ENCODE measurements around the gene TRIM14. TPM values are rescaled to one million over a fixed set of nuclear protein-coding genes. Genes with fewer than 3 reads are reported as not detected.

The TRIM14 gene
- total RNA-seq, 1 donor from 2014 or later = 12.8 TPM

DNA sequence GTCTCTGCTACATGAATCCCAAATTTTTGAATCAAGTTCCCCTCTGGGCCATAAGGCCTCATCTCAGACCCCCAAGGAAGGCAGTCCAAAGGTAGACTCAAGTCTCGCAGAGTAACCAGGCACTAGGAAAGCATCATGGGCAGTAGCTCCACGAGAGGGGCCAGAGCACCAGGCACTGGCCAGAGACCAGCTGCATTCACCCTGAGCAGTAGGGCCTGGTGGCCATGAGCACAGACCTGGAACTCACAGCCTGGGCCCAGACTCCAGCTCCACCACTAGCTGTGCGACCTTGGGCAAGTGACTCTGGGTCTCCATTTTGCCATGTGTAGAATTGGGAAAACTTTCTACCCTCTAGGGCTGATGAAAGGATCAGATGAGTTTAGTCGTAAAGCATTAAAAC lies 34.0 kb downstream of the TRIM14 start:
- ChIA-PET POLR2A (interaction anchor here (0.7 kb wide), 1 partner anchor 162 kb away, joined by 4 read pairs; no protein-coding TSS in a partner anchor), CTCF (interaction anchor here (1.1 kb wide), 2 partner anchors 11 to 33 kb away, joined by 3 read pairs; no protein-coding TSS in a partner anchor)
- no peak for ATAC-seq (ENCODE audit: low read depth)
- DNase-seq = no peak
- H3K4me1 Mint-ChIP-seq = peaks cover 25% of the 10 kb centered on the region
- H3K27me3 Mint-ChIP-seq = no peaks in the 10 kb centered on the region
- H3K27ac Mint-ChIP-seq = no peak overlapping the region
- TF ChIP-seq, protein P1, sequence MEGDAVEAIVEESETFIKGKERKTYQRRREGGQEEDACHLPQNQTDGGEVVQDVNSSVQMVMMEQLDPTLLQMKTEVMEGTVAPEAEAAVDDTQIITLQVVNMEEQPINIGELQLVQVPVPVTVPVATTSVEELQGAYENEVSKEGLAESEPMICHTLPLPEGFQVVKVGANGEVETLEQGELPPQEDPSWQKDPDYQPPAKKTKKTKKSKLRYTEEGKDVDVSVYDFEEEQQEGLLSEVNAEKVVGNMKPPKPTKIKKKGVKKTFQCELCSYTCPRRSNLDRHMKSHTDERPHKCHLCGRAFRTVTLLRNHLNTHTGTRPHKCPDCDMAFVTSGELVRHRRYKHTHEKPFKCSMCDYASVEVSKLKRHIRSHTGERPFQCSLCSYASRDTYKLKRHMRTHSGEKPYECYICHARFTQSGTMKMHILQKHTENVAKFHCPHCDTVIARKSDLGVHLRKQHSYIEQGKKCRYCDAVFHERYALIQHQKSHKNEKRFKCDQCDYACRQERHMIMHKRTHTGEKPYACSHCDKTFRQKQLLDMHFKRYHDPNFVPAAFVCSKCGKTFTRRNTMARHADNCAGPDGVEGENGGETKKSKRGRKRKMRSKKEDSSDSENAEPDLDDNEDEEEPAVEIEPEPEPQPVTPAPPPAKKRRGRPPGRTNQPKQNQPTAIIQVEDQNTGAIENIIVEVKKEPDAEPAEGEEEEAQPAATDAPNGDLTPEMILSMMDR (IDR thresholded peaks at IDR 0.05) = no peak
- H3K4me3 Mint-ChIP-seq = no peak overlapping the region
- intact Hi-C loops (cut with micrococcal nuclease) = loop anchor here (5.0 kb wide), 3 partner anchors 37 to 172 kb away; partner anchors contain the start of genes CORO2A and TBC1D2
- H3K9me3 Mint-ChIP-seq = no peaks in the 10 kb centered on the region
- peaks cover 53% of the 10 kb centered on the region for H3K36me3 Mint-ChIP-seq (ENCODE audit: low read depth)

DNA sequence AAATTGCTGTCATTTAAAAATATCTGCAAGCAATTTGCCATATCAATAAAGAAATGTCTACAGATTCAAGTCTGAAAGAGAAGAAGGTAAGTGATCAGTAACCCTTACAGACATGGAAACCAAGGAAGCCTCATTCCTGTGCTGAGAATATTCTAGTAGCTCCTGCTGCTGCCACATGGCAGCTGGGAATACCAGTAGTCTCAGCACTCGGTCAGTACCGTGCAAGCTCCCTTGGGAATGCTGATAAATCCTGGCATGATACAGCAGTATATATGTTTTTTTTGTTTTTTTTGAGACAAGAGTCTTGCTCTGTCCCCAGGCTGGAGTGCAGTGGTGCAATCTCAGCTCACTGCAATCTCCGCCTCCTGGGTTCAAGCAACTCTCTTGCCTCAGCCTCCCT lies 34.6 kb downstream of the TRIM14 start:
- POLR2A ChIA-PET = interaction anchor here (0.7 kb wide), 1 partner anchor 162 kb away, joined by 4 read pairs; no protein-coding TSS in a partner anchor
- intact Hi-C loops (cut with micrococcal nuclease) = no loop called here

DNA sequence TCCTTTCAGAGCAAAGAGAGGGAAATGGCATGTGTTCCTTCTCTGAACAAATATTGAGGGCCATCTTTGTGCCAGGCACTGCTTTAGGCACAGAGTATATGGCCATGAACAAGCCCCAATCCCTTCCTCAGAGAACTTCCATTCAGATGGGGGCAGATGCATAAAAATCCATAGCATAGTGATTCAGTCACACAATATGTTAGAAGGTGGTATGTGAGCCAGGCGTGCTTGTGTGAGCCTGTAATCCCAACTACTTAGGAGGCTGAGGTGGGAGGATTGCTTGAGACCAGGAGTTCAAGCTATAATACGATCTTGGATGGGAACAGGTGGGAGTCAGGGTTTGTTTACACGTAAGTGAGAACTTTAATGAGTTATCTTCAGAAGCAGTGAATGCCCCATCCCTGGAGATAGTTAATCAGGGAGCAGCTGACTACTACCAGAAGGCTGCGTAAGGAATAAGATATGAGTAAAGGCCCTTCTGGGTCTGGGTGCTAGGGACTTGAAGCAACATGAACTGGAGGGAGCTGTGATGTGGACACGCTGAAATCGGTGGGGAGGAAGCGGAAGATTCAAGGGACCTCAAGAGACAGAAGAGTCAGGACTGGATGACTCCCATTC lies 35.3 kb downstream of the TRIM14 start:
- ATAC-seq (ENCODE audit: low read depth) (no peak), DNase-seq (no peak)
- Mint-ChIP-seq H3K4me1 (peaks cover 23% of the 10 kb centered on the region), H3K27me3 (no peaks in the 10 kb centered on the region), H3K27ac (no peak overlapping the region), H3K4me3 (no peak overlapping the region), H3K36me3 (ENCODE audit: low read depth) (peaks cover 59% of the 10 kb centered on the region), H3K9me3 (no peaks in the 10 kb centered on the region)
- TF ChIP-seq, protein P1 (IDR thresholded peaks at IDR 0.05) = no peak
- ChIA-PET POLR2A (no interaction called here), CTCF (no interaction called here)
- intact Hi-C loops (cut with micrococcal nuclease) = no loop called here

More for the DNA sequence above, 34.6 kb downstream of the TRIM14 start:
- Mint-ChIP-seq H3K4me3 (no peak overlapping the region), H3K27ac (no peak overlapping the region), H3K4me1 (peaks cover 25% of the 10 kb centered on the region), H3K9me3 (no peaks in the 10 kb centered on the region), H3K36me3 (ENCODE audit: low read depth) (peaks cover 58% of the 10 kb centered on the region), H3K27me3 (no peaks in the 10 kb centered on the region)
- ATAC-seq (ENCODE audit: low read depth) (no peak), DNase-seq (no peak)
- CTCF ChIA-PET = interaction anchor here (1.1 kb wide), 2 partner anchors 11 to 34 kb away, joined by 3 read pairs; no protein-coding TSS in a partner anchor
- TF ChIP-seq, protein P1 (IDR thresholded peaks at IDR 0.05) = no peak

DNA sequence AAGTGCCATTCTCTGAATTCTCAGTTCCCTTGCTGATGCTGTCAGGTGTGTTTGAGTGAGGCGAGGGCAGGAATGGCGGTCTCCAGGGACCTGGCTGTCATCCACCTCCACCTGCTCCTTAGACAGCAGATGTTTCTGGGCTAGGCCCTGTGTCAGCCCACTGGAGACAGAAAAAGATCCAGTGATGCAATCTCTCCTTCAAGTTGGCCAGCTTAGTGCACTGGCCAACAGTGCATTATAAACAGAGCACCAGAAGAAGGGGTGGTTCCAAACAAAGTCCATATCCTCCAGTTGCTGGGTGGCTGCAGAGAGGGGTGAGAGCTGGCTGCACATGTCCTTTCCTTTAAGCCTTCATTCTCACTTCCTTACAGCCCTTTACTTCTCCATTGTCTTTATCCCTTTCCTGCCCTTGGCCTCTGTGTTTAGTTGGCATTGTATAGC lies 35.9 kb downstream of the TRIM14 start:
- intact Hi-C loops (cut with micrococcal nuclease) = no loop called here
- ChIA-PET CTCF (no interaction called here), POLR2A (no interaction called here)
- Mint-ChIP-seq H3K9me3 (no peaks in the 10 kb centered on the region), H3K27ac (no peak overlapping the region), H3K27me3 (no peaks in the 10 kb centered on the region), H3K4me3 (no peak overlapping the region), H3K4me1 (peaks cover 17% of the 10 kb centered on the region), H3K36me3 (ENCODE audit: low read depth) (peaks cover 62% of the 10 kb centered on the region)
- ATAC-seq (ENCODE audit: low read depth) = no peak
- no peak for DNase-seq
- TF ChIP-seq, protein P1 (IDR thresholded peaks at IDR 0.05) = no peak

DNA sequence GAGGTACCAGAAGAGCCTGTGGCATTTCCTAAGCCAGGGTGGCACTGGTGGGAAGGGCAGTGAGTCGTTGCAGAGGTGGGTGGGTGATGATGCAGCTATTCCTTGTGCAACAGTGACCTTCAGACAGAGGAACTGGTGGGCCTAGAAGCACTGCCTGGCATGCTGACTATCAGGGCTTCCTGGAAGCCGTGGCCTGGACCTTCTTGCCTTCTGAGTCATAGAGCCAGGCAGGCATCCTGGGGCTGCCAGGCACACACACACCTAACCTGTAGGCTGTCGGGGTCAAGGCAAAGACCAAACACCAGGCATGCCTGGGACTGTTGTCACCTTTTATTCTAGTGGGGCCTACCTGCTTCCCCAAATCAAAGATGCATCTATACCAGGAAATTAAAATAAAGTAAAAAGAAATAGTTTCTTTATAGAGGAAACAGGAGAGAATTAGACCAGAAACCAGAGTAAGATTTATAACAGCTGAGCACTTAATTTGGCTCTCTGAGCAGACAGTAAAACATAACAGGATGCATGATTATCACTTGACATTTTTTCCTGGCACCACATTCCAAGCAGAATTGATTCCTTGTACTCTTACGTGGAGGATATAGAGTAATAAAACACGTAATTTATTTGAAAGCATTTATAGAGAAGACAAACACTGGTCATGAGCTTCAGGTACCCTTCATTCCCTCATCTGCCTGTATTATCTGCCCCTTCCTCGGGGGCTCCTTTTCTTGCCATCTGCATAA lies 37.4 kb downstream of the TRIM14 start:
- peaks cover 12% of the 10 kb centered on the region for H3K4me1 Mint-ChIP-seq
- CTCF ChIA-PET = no interaction called here
- H3K9me3 Mint-ChIP-seq = no peaks in the 10 kb centered on the region
- H3K27me3 Mint-ChIP-seq = no peaks in the 10 kb centered on the region
- ATAC-seq (ENCODE audit: low read depth) (no peak), DNase-seq (no peak)
- POLR2A ChIA-PET = no interaction called here
- no peak overlapping the region for H3K27ac Mint-ChIP-seq
- intact Hi-C loops (cut with micrococcal nuclease) = no loop called here
- TF ChIP-seq, protein P1 (IDR thresholded peaks at IDR 0.05) = no peak
- no peak overlapping the region for H3K4me3 Mint-ChIP-seq
- peaks cover 68% of the 10 kb centered on the region for H3K36me3 Mint-ChIP-seq (ENCODE audit: low read depth)
